Head of caudate nucleus (tissue), 42 donors: Measurements from ENCODE around the gene UMODL1.

Experiments
- DNase-seq, 42 donors: peaks; one replicate each; pipeline versions ENCODE4 v3.0.0 to v3.0.0-alpha.2; 2020 to 2021; ENCODE audit warnings: mixed read lengths in 7 of 42
- intact Hi-C: fragments of 100-400 bp; cut with DNase I; formaldehyde crosslinking; loops from one replicate; pipeline ENCODE4 v1.15.0; 2022

UMODL1 gene

DNA sequence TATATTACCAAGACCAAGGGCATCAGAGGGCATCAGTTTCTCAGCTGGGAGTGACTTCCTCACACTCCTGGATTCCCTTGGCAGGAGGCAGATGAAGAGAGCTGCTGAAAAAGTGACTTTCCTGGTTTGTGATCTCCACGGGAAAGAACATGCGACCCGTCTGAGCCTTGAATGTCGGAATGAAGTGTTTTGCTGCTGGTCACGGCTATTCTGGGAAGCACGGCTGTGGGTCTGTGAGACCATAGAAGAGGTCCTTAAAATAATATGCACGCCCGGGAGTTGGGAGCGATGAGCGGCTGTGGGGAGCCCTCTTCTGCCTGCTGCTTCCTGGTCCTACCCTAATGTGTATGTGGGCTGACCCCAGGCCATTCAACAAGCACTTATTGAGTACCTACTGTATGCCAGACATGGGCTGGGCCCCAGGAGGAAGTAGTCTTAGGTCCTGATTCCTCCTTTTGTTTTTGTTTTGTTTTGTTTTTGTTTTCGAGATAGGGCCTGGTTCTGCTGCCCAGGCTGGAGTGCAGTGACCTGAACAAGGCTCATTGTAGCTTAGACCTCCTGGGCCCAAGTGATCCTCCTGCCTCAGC is 13.2 kb upstream of the UMODL1 start:
- no peak for DNase-seq

DNA sequence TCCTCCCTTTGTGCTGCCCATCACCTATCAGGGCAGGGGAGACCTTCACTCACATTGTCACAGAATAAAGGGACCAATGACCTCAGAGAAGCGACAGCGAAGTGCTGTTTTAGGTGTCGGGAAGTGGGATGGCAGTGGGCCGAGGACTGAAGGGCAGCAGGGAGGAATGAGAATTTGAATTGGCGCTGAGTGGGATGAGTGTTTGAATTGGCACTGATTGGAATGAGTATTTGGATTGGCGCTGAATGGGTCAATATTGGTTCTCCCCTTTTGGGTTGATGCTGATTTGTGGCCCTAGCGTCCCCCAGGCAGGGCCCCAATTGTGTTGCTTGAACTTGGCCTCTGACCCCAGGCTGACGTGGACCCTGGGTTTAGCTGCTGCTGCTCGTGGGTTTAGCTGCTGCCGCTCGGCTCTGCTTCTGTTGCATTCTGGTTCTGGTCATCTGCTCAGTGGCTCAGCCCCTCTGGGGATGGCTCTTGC is 12.4 kb upstream of the UMODL1 start:
- intact Hi-C loops, result no loop called here
- DNase-seq, result no peak

More for the DNA sequence above, 13.2 kb upstream of the UMODL1 start:
- intact Hi-C loops, result no loop called here

DNA sequence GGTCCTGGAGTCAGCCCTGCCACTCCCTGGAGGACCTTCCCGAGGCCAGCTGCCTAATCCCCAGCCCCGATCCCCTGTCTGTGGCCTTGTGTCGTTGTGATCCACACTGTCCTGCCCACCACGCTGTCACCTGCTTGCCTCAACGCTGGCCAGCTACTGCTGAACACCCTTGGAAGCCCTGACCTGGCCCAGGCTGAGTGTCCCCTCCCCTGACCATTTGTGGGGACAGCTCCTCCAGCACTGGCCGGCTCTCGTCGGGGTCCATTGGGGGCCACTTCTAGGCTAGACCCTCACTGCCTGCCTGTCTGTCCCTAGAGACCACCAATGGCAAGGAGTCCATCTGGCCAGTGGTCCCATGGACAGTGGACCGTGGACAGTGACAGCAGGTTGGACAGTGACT is 12.0 kb upstream of the UMODL1 start:
- no peak for DNase-seq
- intact Hi-C loops, result no loop called here

DNA sequence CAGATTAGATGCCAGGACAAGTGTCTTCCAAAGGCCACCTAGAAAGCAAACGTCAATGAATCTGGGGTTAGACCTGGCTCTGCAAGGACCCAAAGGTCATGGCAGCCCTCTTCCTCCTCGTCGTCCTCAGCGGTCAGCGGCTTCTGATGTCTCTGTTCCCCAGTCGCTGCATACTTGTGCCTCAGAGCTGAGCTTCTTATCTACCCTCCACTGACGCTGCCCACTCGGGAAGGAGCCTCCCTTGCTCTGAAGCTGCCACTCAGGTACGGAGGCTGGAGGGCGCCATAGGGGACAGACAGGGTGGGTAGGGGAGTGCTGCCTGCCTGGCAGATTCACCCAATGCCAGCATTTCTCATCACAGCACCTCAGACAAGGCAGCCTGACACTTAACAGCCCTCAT is 11.4 kb upstream of the UMODL1 start:
- DNase-seq, result no peak
- intact Hi-C loops, result no loop called here

DNA sequence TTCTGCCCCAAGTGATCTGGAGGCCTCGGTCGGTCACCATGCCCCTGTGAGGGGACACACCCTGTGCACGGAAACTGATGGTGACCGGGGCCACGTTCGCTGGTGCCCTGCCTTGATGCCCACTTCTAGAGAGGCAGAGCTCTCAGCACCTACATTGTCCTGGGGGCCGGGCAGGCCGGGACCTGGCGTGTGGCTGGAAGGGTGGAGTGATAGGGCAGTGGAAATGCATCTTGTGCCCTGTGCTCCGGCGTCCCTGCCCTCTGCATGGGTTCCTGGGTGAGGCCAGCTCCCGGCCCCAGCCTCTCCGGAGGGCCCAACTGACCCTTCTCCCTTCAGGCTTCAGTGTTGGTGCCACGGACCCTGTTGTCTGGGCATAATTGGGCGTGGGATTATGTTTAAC is 11.0 kb upstream of the UMODL1 start:
- intact Hi-C loops, result no loop called here
- DNase-seq, result no peak

DNA sequence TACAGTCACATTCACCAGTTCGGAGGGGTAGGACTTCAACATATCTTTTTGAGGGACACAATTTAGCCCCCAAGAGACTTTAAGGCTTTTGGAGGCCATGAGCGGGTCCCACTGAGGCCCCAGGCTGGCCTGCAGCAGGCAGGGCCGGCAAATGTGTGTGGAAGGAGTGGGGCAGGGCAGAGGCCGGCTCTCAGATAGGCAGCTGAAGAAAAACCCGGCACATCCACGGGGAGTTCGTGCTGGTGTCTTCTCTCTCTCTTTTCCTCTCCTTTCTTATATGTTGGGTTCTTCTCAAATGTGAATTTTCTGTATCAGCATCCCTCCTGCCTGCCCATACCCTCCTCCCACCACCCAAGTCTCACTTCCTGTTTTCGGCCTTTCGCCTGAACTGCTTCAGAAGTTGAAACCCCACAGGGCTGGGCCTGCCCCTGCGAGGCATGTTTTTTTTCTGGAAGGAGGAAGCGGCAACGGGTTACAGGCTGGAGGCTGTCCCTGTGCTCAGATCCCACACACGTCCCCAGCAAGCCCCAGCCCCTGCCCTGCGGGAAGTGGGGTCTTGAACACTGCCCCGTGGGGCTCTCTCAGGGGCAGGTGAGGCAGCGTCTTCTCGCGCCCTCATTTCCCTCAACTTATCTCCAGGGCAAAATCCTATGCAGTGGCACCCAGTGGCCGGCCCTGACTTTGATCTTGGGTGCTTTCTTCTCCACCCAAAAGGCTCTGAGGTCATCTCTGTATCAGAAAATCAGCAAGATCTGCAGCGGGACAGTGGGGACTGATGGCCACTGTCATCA is 9.7 kb upstream of the UMODL1 start:
- intact Hi-C loops, result no loop called here
- peak in 34 of 42 donors; percentile 17 to 67 (median 44) for DNase-seq

DNA sequence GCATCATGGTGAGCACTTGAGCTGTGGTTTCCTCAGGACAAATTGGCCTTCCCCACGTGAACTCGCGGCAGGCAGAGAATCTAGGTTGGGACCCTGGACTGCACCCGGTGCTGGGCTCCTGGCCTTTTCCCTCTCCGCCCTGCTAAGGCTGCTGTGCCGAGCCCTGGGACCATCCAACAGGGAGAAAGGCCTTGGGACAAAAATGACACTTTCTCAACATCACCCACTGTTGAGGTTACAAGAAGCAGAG is 9.2 kb upstream of the UMODL1 start:
- no peak for DNase-seq
- intact Hi-C loops, result no loop called here

DNA sequence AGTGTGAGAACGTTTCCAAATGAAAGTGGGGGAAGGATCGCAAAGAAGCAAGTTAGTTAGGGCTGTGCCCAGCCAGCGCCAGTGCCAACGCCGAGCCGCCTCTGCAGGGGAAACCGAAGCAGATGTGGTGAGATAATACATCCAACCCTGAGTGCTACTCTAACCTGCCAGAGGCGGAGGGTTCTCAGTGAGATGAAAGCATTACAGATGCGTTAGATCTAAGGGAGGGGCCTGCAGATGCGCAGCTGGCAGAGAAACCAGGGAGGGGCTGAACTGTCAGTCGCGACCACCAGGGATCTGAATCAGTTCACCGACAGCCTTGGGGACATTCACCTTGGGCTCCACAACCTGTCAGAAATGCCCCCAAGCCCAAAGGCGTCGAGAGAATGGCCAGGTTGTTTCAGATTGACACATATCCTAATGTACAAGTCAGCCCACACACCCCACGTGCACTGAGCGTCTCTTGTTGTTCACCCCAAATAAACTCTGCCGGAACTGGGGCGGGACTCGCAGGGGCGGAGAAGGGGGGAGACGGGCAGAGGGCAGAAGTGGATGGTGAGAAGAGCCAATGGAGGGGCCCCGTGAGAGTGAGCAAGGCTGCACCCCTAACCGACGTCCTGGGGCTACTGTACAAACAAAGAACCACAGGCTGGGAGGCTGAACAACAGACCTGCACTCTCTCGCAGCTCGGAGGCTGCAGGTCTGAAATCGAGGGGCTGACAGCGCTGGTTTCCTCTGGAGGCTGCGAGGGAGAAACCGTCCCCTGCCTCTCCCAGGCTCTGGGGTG is 8.7 kb upstream of the UMODL1 start:
- intact Hi-C loops, result no loop called here
- peak in 16 of 42 donors; percentile 16 to 48 (median 33) for DNase-seq

DNA sequence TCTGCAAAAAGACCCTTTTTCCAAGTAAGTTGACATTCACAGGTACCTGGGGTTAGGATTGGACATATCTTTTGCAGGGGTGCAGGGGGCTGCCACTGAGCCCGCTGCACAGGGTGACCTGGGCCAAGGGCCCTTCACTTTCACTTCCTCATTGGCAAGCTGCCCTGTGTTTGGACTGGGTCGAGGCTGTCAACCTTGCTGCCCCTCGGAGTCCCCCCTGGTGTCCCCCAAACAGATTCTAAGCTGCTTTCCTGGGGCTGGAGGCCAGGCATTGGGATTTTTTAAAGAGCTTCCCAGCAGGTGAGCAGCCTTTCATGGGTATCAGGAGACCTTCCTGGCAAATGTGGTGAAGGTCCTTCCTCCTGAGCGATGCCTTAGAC is 7.9 kb upstream of the UMODL1 start:
- intact Hi-C loops, result no loop called here
- DNase-seq, result peak in 21 of 42 donors; percentile 18 to 71 (median 44)

DNA sequence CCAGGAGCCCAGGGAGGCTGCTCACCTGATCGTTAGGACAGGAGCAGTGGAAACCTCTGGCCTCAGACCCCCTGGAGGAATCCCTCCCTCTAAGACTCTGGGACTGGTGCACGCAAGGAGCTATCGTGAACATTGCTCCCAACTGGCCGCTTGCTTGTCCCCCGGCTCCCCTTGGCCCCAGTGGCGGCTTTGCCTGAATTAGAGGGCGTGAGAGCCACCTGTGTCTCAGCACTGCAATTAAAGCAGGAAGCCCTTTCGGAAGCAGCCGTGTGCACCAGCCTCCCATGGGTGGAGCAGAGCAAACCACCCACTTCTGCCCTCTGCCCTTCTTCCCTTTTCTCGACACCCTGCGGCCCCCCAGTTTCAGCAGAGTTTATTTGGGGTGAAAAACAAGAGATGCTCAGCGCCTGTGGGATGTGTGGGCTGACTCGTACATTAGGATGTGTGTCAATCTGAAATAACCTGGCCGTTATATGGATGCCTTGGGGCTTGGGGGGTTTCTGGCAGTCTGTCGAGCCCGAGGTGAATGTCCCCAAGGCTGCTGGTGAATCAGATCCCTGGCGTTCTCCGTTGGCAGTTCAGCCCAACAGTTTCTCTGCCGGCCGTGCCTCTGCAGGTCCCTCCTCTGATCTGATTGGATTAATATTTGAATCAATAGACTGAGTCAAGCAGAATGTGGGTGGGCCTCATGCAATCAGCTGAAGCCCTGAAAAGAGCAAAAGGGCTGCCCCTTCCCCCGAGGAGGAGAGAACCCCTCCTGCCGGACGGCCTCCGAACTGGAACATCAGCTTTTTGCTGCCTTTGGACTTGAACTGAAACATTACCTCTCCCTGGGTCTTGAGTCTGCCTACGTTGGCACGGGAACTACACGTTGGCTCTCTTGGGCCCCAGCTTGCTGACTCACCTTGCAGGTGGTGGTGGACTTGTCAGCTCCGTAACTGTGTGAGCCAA is 7.3 kb upstream of the UMODL1 start:
- intact Hi-C loops, result no loop called here
- DNase-seq, result peak in 4 of 42 donors; percentile 15 to 34 (median 27)

DNA sequence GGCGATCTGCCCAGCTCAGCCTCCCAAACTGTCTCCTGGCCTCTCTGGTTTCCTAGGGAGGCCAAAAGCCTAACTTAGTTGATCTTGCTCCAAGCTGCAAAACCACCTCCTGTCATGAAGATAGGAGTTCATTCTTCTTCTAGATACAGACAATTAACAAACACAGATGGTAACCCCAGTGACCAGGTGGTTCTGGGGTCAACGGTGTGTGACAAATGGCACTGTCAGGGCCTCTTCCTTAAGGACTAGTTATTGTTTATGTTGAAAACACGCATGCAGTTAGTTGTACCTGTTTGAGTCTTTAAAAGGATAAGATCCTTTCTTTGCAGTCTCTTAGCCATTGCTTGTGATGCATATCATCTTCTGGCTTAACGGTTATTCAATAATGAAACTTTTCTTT is 4.6 kb upstream of the UMODL1 start:
- intact Hi-C loops, result no loop called here
- DNase-seq, result no peak

DNA sequence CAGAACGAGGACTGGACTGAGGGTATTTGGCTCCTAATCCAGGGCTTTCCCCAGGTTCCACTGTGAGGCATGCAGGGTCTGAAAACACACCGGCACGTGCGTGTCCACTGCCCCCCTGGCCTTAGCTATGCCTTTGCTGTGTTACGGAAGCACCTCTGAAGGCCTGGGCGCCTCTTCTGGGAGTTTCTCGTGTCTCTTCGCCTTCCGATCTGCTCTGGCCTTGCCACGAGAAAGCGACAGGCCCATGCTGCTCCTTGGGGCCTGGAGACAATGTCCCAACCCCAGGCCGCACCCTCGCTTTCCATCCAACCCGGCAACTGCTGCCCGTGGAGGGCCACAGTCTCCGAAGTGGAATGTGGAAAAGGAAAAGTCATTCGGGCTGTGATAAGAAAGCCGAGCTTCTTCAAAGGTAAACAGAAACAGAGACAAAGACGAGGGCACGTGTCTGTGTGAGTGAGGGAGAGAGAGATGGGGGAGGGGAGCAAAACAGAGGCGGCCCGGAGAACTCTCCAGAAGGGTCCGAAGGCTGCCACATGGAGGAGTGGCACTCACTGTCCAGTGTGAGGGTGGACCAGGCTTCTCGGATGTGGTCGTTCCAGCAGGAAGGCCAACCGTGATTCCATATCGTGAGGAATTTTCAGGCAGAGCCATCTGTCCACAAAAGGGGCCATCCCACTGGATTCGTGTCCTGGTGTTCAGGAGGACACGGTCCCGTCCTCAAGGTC is 3.4 kb upstream of the UMODL1 start:
- intact Hi-C loops, result no loop called here
- DNase-seq, result no peak

DNA sequence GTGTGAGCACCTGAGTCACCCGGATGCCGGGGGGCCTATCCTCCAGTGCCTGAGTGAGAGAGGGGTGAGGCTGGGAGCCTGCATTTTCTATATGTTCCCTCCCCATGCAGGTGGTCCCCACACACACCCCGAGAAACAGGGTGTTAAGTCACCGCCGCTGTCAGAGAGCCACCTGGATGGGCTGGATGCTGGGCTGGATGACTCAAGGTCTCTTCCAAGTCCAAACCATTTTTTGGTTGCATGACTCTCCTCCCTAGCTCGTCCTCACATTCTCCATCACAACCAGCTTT is 2.9 kb upstream of the UMODL1 start:
- DNase-seq, result no peak
- intact Hi-C loops, result no loop called here

DNA sequence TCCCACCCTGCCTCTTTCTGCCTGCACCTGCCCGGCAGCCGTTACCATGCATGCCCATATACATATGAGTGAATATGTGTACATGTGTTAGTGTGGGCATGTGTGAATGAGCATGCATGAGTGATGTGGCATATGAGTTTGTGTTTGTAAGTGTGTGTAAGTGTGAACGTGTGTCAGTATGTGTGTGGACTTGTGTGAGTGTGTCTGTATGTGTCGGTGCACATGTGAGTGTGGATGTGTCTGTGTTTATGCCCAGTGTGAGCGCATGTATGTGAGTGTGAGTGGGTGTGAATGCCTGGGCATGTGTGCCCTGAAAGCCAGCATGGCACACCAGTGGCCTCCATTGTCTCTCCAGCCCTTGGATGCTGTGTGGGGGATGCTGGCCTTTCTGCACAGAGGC is 2.5 kb upstream of the UMODL1 start:
- DNase-seq, result no peak
- intact Hi-C loops, result no loop called here

DNA sequence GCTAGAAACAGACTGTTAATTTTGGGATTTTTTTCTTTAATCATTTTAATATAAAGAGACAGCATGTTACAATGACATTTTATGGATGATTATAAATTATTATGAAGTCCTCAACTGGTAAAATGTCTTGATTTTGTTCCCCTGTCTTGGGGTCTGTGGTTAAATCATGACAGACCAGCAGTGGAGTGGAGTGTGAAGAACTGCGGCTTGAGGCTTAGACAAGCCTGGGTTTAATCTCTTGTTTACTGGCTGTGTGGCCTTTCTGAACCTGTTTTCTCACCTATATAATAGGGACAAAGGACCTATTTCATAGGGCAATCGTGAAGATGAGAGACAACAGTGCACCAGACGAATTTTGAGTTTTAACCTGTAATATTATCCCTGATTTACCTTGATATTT is 1.8 kb upstream of the UMODL1 start:
- DNase-seq, result no peak
- intact Hi-C loops, result no loop called here

DNA sequence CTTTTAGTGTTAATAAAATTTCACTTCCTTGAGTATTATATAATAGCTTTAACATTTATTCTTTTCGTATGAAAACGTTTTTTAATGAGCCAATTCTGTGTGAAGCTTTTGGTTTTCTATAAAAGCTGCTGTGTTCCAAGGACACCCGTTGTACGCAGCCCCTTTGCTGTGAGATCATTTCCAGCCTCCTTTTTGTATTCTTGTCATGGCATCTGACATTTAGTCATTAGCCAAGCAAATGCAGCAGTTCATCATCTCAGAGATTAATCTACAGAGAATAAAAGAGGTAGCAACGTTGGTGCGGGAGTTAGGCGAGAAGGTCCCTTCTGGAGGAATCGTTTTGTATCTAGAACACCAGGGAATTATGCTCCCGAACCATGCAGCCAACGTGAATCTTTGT is 1.3 kb upstream of the UMODL1 start:
- intact Hi-C loops, result no loop called here
- DNase-seq, result peak in 4 of 42 donors; percentile 11 to 26 (median 15)

DNA sequence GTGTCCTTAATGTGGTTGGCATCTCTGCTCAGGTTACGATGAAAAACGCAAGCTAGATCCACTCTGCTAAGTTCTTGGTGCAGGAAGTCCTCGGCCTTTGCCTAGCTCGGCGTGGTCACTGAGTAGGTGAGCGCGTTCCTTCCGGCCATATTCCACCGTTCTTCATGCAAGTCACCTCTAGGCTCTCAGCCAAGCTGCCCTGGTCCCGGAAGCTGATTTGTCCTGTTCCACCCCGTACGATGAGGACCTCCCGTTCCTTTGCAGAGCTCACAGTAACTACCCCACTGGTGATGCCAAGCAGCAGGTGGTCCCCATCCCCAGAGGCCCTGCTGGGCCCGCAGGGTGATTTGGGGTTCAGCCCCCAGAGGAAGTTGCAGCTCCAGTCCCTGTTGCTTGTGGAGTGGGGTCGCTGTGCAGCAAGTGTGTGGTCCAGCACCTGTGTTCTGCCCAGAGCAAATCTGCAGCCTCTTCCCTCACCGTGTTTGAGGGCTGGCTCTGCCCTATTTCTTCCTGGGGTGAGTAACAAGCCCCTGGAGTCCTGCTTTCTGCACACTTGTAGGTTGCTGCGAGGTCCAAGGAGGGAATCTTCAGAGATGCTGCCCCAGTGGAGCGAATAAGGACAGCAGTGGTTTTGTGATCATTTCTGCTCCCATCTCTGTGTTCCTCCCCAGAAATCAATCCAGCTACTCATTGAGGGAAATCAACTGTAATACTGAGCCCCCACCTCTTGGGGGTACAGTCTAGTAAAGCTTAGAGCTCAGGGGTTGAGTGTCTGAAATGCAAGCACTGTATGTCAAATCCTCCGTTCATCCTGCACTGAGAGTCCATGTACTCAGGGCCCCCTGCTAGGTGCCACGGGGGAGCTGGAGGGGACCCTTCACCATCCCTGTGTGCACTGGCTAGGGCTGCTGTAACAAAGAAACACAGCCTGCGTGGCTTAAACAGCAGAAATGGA is 2.3 kb downstream of the UMODL1 start:
- DNase-seq, result no peak
- intact Hi-C loops, result no loop called here
